OCI-LY1 (cell line): Measurements from ENCODE around the gene CFAP97D2.

ENCODE experiments used
- H2AFZ ChIP-seq: fragments of 200-600 bp; sonication (generic), shearing (Covaris generic); 2 replicates; pipeline ENCODE4 v1.6.0; 2014; ENCODE audit warnings: antibody characterized with exemption, mild to moderate bottlenecking, low read length
- H3F3A ChIP-seq: fragments of 200-600 bp; sonication (generic), shearing (Covaris generic); 2 replicates; pipeline ENCODE4 v1.6.0; 2014; ENCODE audit warnings: mild to moderate bottlenecking, antibody characterized with exemption, low read length, moderate library complexity; ENCODE audit not compliant: insufficient read depth
- H3K27ac ChIP-seq: fragments of 200-600 bp; sonication (generic); 2 replicates; pipeline ENCODE4 v1.5.1; 2014; ENCODE audit warnings: low read length, mixed run types, mild to moderate bottlenecking, low read depth; ENCODE audit not compliant: poor library complexity, severe bottlenecking
- H3K27me3 ChIP-seq: fragments of 200-600 bp; sonication (generic); 2 replicates; pipeline ENCODE4 v1.6.0; 2014; ENCODE audit warnings: antibody characterized with exemption, mild to moderate bottlenecking, low read length, moderate library complexity; ENCODE audit not compliant: insufficient read depth
- H3K36me3 ChIP-seq: fragments of 200-600 bp; sonication (generic); 2 replicates; pipeline ENCODE4 v1.6.1; 2014; ENCODE audit warnings: mild to moderate bottlenecking, antibody characterized with exemption, low read length, moderate library complexity, mixed read lengths; ENCODE audit not compliant: insufficient read depth
- H3K4me1 ChIP-seq: fragments of 200-600 bp; sonication (generic); 2 replicates; pipeline ENCODE4 v1.5.1; 2014; ENCODE audit warnings: mild to moderate bottlenecking, low read length, moderate library complexity; ENCODE audit not compliant: insufficient read depth, severe bottlenecking
- H3K4me2 ChIP-seq: fragments of 200-600 bp; sonication (generic), shearing (Covaris generic); 2 replicates; pipeline ENCODE4 v1.6.1; 2014; ENCODE audit warnings: low read length
- H3K4me3 ChIP-seq: fragments of 200-600 bp; sonication (generic); 2 replicates; pipeline ENCODE4 v1.5.1; 2014; ENCODE audit warnings: low read length, low read depth, mild to moderate bottlenecking, mixed read lengths; ENCODE audit not compliant: poor library complexity, severe bottlenecking
- H3K79me2 ChIP-seq: fragments of 200-600 bp; shearing (Covaris generic); 2 replicates; pipeline ENCODE4 v1.6.1; 2016; ENCODE audit warnings: mixed run types, low read length, mixed read lengths; ENCODE audit not compliant: insufficient read depth
- H3K9ac ChIP-seq: fragments of 200-600 bp; sonication (generic), shearing (Covaris generic); 2 replicates; pipeline ENCODE4 v1.6.1; 2014; ENCODE audit warnings: mild to moderate bottlenecking, low read length, mixed read lengths
- H3K9me2 ChIP-seq: fragments of 200-600 bp; sonication (generic), shearing (Covaris generic); 2 replicates; pipeline ENCODE4 v1.6.1; 2014; ENCODE audit warnings: low read depth, mild to moderate bottlenecking, low read length, mixed read lengths
- H3K9me3 ChIP-seq: fragments of 200-600 bp; shearing (Covaris generic); 2 replicates; pipeline ENCODE4 v1.6.1; 2014; ENCODE audit warnings: low read length, mixed read lengths
- H4K20me1 ChIP-seq: fragments of 200-600 bp; sonication (generic), shearing (Covaris generic); 2 replicates; pipeline ENCODE4 v1.6.0; 2016; ENCODE audit warnings: mild to moderate bottlenecking, low read length; ENCODE audit not compliant: insufficient read depth
- CTCF ChIP-seq: fragments of 200-600 bp; sonication (generic), shearing (Covaris generic); IDR thresholded peaks from 2 replicates; pipeline ENCODE4 v1.5.1; 2017; ENCODE audit warnings: mild to moderate bottlenecking, antibody characterized with exemption, low read length, moderate library complexity, mixed read lengths
- EZH2 ChIP-seq: fragments of 200-600 bp; sonication (generic), shearing (Covaris generic); IDR thresholded peaks from 2 replicates; pipeline ENCODE4 v1.8.0; 2017; ENCODE audit warnings: borderline replicate concordance, mixed run types, mild to moderate bottlenecking, antibody characterized with exemption, low read length, moderate library complexity, mixed read lengths

CFAP97D2 gene

DNA sequence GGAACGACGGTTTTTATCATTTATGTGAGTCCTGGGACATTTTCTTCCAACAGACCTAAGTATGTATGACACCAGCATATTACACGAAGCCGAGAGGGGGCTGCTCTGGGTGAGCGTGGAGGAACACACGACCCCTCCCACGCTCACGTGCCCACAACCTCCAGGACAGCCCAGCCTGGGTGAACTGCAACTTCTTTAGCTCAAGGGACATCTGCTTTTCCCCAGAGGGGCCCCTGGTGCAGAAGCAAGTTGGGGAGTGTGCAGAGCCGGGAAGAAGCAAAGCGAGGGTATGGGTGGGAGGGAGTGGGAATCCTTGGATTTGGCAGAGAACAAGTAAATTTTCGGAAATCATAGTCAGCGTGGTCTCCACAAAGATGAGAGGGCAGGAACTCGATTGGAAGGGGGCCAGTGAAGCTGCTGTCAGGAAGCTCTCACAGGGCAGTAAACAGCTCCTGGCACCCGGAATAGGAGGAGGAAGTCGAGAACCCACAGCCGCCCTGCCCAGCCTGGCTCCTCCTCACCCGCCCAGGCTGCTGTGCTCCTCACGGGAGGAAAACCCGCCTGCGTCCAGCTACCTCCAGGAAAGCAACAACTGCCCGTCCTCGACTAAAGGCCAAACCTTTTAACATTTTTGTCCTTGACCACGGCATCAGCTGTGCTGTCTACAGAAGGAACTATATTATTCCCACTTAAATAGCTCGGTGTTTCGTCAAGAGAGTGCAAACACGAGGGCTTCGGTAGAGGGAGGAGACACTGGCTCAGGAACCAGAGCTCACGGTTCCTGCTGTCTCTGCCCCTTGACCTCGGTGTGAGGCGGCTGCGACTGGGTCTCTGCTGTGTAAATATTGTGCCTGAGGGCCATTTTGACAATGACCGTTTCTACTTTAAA, 17.2 kb upstream of the CFAP97D2 start:
- no peaks in the 10 kb centered on the region for H3K36me3 ChIP-seq
- no peak overlapping the region for H3K9ac ChIP-seq
- no peaks in the 10 kb centered on the region for H3F3A ChIP-seq
- H3K27ac ChIP-seq, result no peak overlapping the region
- H3K27me3 ChIP-seq, result peaks cover 17% of the 10 kb centered on the region
- H3K79me2 ChIP-seq, result no peaks in the 10 kb centered on the region
- no peak overlapping the region for H3K4me3 ChIP-seq
- no peaks in the 10 kb centered on the region for H4K20me1 ChIP-seq
- no peak overlapping the region; the same call in 1 of the 2 replicates for H3K4me2 ChIP-seq
- H3K4me1 ChIP-seq, result no peaks in the 10 kb centered on the region
- H3K9me2 ChIP-seq, result no peaks in the 10 kb centered on the region
- TF ChIP-seq CTCF (no peak), EZH2 (no peak)
- no peak overlapping the region for H2AFZ ChIP-seq
- no peaks in the 10 kb centered on the region for H3K9me3 ChIP-seq

GRCh38 chr13:114162533-114162922, 16.5 kb upstream of the CFAP97D2 start:
- Histone ChIP-seq H2AFZ (no peak overlapping the region), H3K9ac (no peak overlapping the region), H3K4me2 (no peak overlapping the region), H3K79me2 (no peaks in the 10 kb centered on the region), H3K4me1 (no peaks in the 10 kb centered on the region), H3K27ac (no peak overlapping the region), H3K9me3 (no peaks in the 10 kb centered on the region), H3K36me3 (no peaks in the 10 kb centered on the region), H3K4me3 (no peak overlapping the region), H4K20me1 (no peaks in the 10 kb centered on the region), H3K27me3 (peaks cover 17% of the 10 kb centered on the region), H3K9me2 (no peaks in the 10 kb centered on the region), H3F3A (no peaks in the 10 kb centered on the region)
- no peak for TF ChIP-seq EZH2

- H2AFZ ChIP-seq, result no peak overlapping the region
- TF ChIP-seq CTCF, result no peak
- H3K4me2 ChIP-seq, result no peak overlapping the region
- no peak overlapping the region for H3K4me3 ChIP-seq
- H3K27me3 ChIP-seq, result peaks cover 17% of the 10 kb centered on the region
- H3K4me1 ChIP-seq, result no peaks in the 10 kb centered on the region
- no peaks in the 10 kb centered on the region for H3K9me2 ChIP-seq
- H4K20me1 ChIP-seq, result no peaks in the 10 kb centered on the region
- H3K9ac ChIP-seq, result no peak overlapping the region
- no peaks in the 10 kb centered on the region for H3K36me3 ChIP-seq
- no peaks in the 10 kb centered on the region for H3F3A ChIP-seq
- H3K27ac ChIP-seq, result no peak overlapping the region
- no peaks in the 10 kb centered on the region for H3K79me2 ChIP-seq
- no peaks in the 10 kb centered on the region for H3K9me3 ChIP-seq
Observed at GRCh38 chr13:114164053-114164452, 15.0 kb upstream of the CFAP97D2 start.
